NCI-H748 (cell line): ENCODE data around the gene KLRF2.
"Not testable (repeated sequence)": the region's sequence is repeated elsewhere in the genome, so short reads cannot be mapped to it uniquely, and the experiment has no call there.

Experiments
- DNase-seq: peaks from one replicate; lab custom pipeline; 2025; ENCODE audit not compliant: unreplicated experiment; lab: John Stamatoyannopoulos, UW

Gene KLRF2

GRCh38 chr12:9881246-9881645 lies at the start of gene KLRF2:
KLRF2 (plus strand) TSS chr12:9881489; CDS start chr12:9881596, 107 bp downstream.
- DNase-seq: no peak

DNA sequence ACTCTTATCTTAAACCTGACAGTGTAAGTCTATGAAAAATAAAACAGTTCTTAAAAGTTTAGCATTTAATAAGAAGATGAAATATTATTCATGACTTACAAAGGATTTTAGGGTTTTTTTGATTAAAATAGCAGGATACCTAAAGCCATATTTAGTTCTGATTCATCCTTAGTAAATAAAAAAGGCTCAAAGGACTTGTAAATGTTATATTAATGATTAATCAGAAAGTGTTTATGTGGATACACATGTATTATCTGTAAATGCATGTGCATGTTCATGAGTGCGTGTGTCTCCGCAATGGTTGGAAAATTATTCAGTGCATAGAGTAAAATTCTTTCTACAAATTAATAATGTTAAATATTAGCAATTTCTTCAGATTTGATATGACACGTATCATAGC lies 49.6 kb upstream of the KLRF2 start:
- no peak for DNase-seq

GRCh38 chr12:9843407-9843806 lies 37.9 kb upstream of the KLRF2 start:
- DNase-seq: no peak

- no peak for DNase-seq
Observed at GRCh38 chr12:9848899-9849298, 32.4 kb upstream of the KLRF2 start.

- DNase-seq: no peak
Observed at GRCh38 chr12:9851050-9851449, 30.2 kb upstream of the KLRF2 start.

GRCh38 chr12:9851927-9852326 lies 29.4 kb upstream of the KLRF2 start:
- DNase-seq: no peak

DNA sequence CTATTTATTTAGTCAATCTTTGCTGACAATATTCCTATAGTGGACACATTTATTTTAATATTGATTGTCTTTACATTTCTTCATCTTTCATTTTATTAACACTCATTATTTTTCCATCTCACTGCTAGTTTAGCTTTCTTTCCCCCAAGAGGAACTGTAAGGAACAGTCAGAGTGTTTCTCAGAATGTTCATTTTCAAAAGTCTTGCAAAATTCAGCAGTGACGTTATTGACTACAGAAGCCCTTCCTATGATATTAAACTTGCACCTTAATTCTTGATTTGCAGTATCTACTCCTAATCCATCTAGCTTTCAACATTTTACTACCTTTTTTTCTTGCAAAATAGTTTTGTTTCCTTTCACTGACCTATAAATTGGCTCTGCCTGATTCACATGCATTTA lies 25.1 kb upstream of the KLRF2 start:
- no peak for DNase-seq

- DNase-seq: no peak
Observed at GRCh38 chr12:9856894-9857293, 24.4 kb upstream of the KLRF2 start.

- DNase-seq: no peak
Observed at GRCh38 chr12:9858135-9858534, 23.2 kb upstream of the KLRF2 start.

GRCh38 chr12:9864913-9865675 lies 16.2 kb upstream of the KLRF2 start:
- DNase-seq: no peak

DNA sequence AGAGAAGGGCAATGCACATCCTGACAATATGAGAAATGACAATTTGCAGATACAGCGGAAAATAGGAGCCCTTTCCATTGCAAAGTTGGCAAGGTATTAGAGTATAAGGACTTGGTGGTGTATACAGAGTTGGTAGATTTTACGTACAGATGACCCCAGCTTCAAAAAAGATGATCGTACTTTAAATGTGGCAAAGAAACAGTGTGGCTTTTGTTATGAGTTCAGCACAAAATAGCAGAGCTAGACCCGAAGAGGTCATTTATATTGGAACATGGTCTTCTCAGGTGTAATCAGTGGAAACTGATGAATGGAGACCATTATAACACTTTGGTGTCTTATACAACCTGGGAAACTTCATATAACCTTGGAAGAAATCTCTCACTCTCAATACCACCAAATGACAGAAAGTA lies 14.4 kb upstream of the KLRF2 start:
- no peak for DNase-seq

GRCh38 chr12:9867531-9867930 lies 13.8 kb upstream of the KLRF2 start:
- no peak for DNase-seq

GRCh38 chr12:9868311-9868801 lies 12.9 kb upstream of the KLRF2 start:
- no peak for DNase-seq

DNA sequence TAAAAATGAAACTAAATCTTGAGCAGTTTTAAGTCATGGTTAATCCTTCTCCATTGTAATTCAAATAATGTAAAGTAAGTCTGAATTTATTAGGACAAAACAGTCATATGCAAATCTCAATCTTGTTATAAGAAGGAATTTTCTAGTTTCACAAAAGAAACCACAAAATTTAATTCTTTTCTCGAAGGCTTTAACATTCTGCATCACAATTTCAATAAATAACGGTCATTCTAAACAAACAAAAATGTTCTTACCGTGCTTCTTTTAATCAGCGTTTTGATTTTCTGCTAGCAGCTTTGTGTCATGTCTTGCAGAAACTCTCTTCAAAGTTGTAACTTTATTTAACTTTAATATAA lies 12.4 kb upstream of the KLRF2 start:
- no peak for DNase-seq

- peak; percentile 10 for DNase-seq
Observed at GRCh38 chr12:9869307-9870161, 11.8 kb upstream of the KLRF2 start, which contains the start of gene CLEC2B. CLEC2B (minus strand) TSS chr12:9869354.

DNA sequence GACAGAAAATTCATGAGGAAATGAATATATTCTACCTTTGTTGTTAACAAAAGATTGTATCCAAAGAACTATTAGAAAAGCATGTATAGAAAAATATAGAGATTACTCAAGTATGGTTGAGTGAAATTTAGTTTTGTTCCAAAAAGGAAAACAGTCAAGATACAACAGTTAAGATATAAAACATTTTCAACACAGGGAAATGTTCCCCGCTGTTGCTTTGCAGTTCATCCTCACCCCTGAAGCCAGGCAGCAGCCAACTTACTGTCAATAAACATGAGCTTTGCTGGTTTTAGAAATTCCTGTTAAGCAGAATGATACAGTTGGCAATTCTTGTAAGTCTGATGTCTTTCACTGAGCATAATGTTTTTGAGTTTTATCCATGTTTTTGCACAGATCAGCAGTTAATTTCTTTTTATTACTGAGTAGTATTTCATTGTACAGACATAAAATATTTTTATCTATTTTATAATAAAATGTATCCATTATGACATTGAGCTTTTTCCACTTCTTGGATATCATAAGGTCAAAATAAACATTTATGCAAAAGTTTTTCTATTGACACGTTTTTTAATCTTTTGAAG lies 10.9 kb upstream of the KLRF2 start:
- no peak for DNase-seq

GRCh38 chr12:9872162-9872561 lies 9.1 kb upstream of the KLRF2 start:
- DNase-seq: peak; percentile 1

- no peak for DNase-seq
Observed at GRCh38 chr12:9872742-9873141, 8.5 kb upstream of the KLRF2 start.

DNA sequence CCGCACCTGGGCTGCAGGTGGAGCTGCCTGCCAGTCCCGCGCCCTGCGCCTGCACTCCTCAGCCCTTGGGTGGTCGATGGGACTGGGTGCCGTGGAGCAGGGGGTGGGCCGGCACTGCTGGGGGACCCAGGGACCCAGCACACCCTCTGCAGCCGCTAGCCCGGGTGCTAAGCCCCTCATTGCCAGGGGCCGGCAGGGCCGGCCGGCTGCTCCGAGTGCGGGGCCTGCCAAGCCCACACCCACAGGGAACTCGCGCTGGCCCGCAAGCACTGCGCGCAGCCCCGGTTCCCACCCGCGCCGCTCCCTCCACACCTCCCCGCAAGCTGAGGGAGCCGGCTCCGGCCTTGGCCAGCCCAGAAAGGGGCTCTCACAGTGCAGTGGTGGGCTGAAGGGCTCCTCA lies 5.2 kb upstream of the KLRF2 start:
- DNase-seq: not testable (repeated sequence)

- no peak for DNase-seq
Observed at GRCh38 chr12:9880532-9881078, 684 bp upstream of the KLRF2 start.

DNA sequence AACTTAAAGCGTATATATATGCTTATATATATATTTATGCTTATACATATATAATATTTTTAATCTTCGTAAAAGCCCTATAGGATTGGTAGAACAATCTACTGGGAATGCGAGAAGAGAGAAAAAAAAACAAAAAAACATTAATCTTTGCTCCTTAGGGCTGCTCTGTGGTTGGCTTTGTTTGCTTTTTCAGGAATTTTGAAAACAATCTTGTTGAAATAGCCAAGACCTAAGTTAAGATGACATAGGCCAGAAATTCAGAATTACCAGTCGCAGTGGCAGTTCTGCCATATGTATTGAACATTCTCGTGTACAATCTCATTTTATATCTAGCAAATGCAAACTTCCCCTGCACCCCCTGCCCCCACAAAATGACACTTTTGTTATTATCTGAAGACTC lies 699 bp downstream of the KLRF2 start:
- no peak for DNase-seq
